Caco-2 (cell line): ENCODE data around the gene NASP. TPM values are rescaled to one million over a fixed set of nuclear protein-coding genes. Genes with fewer than 3 reads are reported as not detected.

Source experiments
- BruUV-seq: library from RNA; stranded (reverse); fragments of 400-500 nt; replicated peaks from 2 replicates; lab custom pipeline; 2021; lab: Mats Ljungman, UMichigan
- CTCF ChIA-PET: fragments of 300-600 bp; sonication (Branson Sonifier 250); formaldehyde crosslinking; loops from one replicate; lab custom pipeline; 2022; ENCODE audit warnings: antibody characterized with exemption; lab: Charles Lee
- POLR2A ChIA-PET: fragments of 300-600 bp; sonication (Branson Sonifier 250); formaldehyde crosslinking; loops from one replicate; lab custom pipeline; 2022; ENCODE audit warnings: antibody characterized with exemption; lab: Charles Lee
- DNase-seq, 2 experiments: peaks; one replicate each; pipeline versions ENCODE4 v3.0.0 to v3.0.0-alpha.2; 2020 to 2022
- H3K27me3 ChIP-seq: replicated peaks from 2 replicates; pipeline ENCODE4 v1.6.0; 2011; ENCODE audit warnings: low read length; ENCODE audit not compliant: control insufficient read depth, insufficient read depth
- H3K36me3 ChIP-seq: 2 replicates; pipeline ENCODE4 v1.5.1; 2011; ENCODE audit warnings: low read length; ENCODE audit not compliant: control insufficient read depth, insufficient read depth
- H3K4me1 ChIP-seq: fragments of 250-450 bp; sonication (Bioruptor Pico); 2 replicates; pipeline ENCODE4 v1.5.1; 2020; ENCODE audit warnings: mild to moderate bottlenecking
- H3K4me3 ChIP-seq: 2 replicates; pipeline ENCODE4 v1.5.1; 2011; ENCODE audit warnings: low read depth, mild to moderate bottlenecking, control low read depth, low read length
- H3K9me3 ChIP-seq: fragments of 250-450 bp; sonication (Bioruptor Pico); 2 replicates; pipeline ENCODE4 v1.5.1; 2020; ENCODE audit warnings: mild to moderate bottlenecking, moderate library complexity
- H3K27ac Mint-ChIP-seq: one replicate; pipeline ENCODE4 v1.8.0; 2022; ENCODE audit warnings: mixed read lengths; ENCODE audit not compliant: unreplicated experiment
- H3K27me3 Mint-ChIP-seq: one replicate; pipeline ENCODE4 v1.8.0; 2022; ENCODE audit warnings: mixed read lengths; ENCODE audit not compliant: insufficient read depth, unreplicated experiment
- H3K36me3 Mint-ChIP-seq: one replicate; pipeline ENCODE4 v1.8.0; 2022; ENCODE audit warnings: mild to moderate bottlenecking, mixed read lengths; ENCODE audit not compliant: insufficient read depth, unreplicated experiment
- H3K4me1 Mint-ChIP-seq: one replicate; pipeline ENCODE4 v1.8.0; 2022; ENCODE audit warnings: low read depth, mixed read lengths; ENCODE audit not compliant: unreplicated experiment
- H3K4me3 Mint-ChIP-seq: one replicate; pipeline ENCODE4 v1.8.0; 2022; ENCODE audit warnings: mild to moderate bottlenecking, moderate library complexity, mixed read lengths; ENCODE audit not compliant: unreplicated experiment
- H3K9me3 Mint-ChIP-seq: one replicate; pipeline ENCODE4 v1.8.0; 2022; ENCODE audit warnings: mixed read lengths; ENCODE audit not compliant: unreplicated experiment
- CTCF ChIP-seq, 2 experiments: fragments of 200-600 bp in 1 of 2; IDR thresholded peaks; 1 replicate in 1 of 2; 2 replicates in 1 of 2; pipeline versions ENCODE4 v1.5.1 to v1.8.0; 2011 to 2022; ENCODE audit warnings: antibody characterized with exemption in 1 of 2, control low read depth in 1 of 2, inconsistent platforms in 1 of 2, low read depth in 1 of 2, low read length in 1 of 2, mild to moderate bottlenecking in 1 of 2, moderate library complexity in 1 of 2; ENCODE audit not compliant: insufficient read depth in 1 of 2, severe bottlenecking in 1 of 2, unreplicated experiment in 1 of 2
- intact Hi-C: fragments of 100-400 bp; cut with micrococcal nuclease; formaldehyde crosslinking; loops from one replicate; pipeline ENCODE4 v1.10.0; 2022; ENCODE audit not compliant: unreplicated experiment
- total RNA-seq: library from RNA; stranded (reverse); gene quantifications from 2 replicates; pipeline ENCODE4 v1.2.3, GENCODE V29; 2022

NASP gene
- total RNA-seq, 1 experiment from 2014 or later: 183 TPM

GRCh38 chr1:45557422-45557944, 26.4 kb upstream of the NASP start:
- peaks cover 2% of the 10 kb centered on the region; the same call in 1 of the 2 replicates for H3K36me3 ChIP-seq
- CTCF ChIA-PET: interaction anchor here (0.7 kb wide), 1 partner anchor 42 kb away, joined by 6 read pairs; no protein-coding TSS in a partner anchor
- no peaks in the 10 kb centered on the region for H3K27me3 ChIP-seq
- peaks cover 55% of the 10 kb centered on the region for H3K36me3 Mint-ChIP-seq
- POLR2A ChIA-PET: no interaction called here
- no peak overlapping the region for H3K4me3 ChIP-seq
- no peaks in the 10 kb centered on the region for H3K4me1 ChIP-seq
- H3K9me3 ChIP-seq: no peaks in the 10 kb centered on the region
- no peak for DNase-seq
- H3K4me3 Mint-ChIP-seq: no peak overlapping the region
- H3K9me3 Mint-ChIP-seq: no peaks in the 10 kb centered on the region
- H3K27ac Mint-ChIP-seq: no peak overlapping the region
- no peak for TF ChIP-seq CTCF (IDR thresholded peaks at IDR 0.05; ENCODE audit: insufficient read depth in 1 of 2, low read depth in 1 of 2, low read length in 1 of 2, severe bottlenecking in 1 of 2, unreplicated experiment in 1 of 2)
- no TSS peak for BruUV-seq
- intact Hi-C loops: no loop called here
- H3K27me3 Mint-ChIP-seq: no peaks in the 10 kb centered on the region
- peaks cover 3% of the 10 kb centered on the region for H3K4me1 Mint-ChIP-seq

DNA sequence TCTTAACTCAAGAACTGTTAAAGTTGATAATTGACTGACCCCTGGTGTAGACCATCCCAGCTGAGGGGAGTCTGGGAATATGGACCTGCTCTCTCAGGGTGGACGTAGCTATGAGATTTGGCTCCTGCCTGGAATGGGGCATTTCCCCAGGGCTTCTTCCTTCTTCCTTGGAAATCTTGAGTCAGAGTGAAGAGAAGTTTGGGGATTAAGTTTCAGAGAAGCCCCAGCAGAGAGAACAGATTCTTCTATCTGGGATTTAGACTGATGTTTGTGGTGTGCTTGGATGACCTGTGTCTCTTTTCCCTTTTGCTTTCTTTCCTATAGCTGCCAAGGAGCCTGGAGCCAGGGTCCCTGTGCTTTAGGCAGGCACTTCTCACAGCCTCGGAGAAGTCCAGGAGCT, 20.0 kb upstream of the NASP start:
- Mint-ChIP-seq H3K27me3 (no peaks in the 10 kb centered on the region), H3K4me1 (no peaks in the 10 kb centered on the region), H3K4me3 (no peak overlapping the region), H3K9me3 (no peaks in the 10 kb centered on the region), H3K36me3 (peaks cover 73% of the 10 kb centered on the region), H3K27ac (no peak overlapping the region)
- Histone ChIP-seq H3K4me1 (no peaks in the 10 kb centered on the region), H3K36me3 (peaks cover 2% of the 10 kb centered on the region; the same call in 1 of the 2 replicates), H3K9me3 (no peaks in the 10 kb centered on the region), H3K27me3 (no peaks in the 10 kb centered on the region), H3K4me3 (no peak overlapping the region)
- intact Hi-C loops: no loop called here
- no TSS peak for BruUV-seq
- TF ChIP-seq CTCF (IDR thresholded peaks at IDR 0.05; ENCODE audit: insufficient read depth in 1 of 2, low read depth in 1 of 2, low read length in 1 of 2, severe bottlenecking in 1 of 2, unreplicated experiment in 1 of 2): no peak
- no peak for DNase-seq
- ChIA-PET CTCF (interaction anchor here (0.7 to 1.5 kb wide), 2 partner anchors 13 to 170 kb away, joined by 3 to 5 read pairs; partner anchors contain the start of gene AKR1A1), POLR2A (interaction anchor here (0.8 kb wide), 1 partner anchor 42 kb away, joined by 3 read pairs; the partner anchor contains the start of gene PRDX1)

- ChIA-PET CTCF (no interaction called here), POLR2A (no interaction called here)
- no peaks in the 10 kb centered on the region for H3K27me3 Mint-ChIP-seq
- H3K4me3 Mint-ChIP-seq: no peak overlapping the region
- H3K36me3 Mint-ChIP-seq: peaks cover 76% of the 10 kb centered on the region
- intact Hi-C loops: no loop called here
- no peaks in the 10 kb centered on the region for H3K9me3 Mint-ChIP-seq
- H3K4me1 Mint-ChIP-seq: no peaks in the 10 kb centered on the region
- no peak for TF ChIP-seq CTCF (IDR thresholded peaks at IDR 0.05; ENCODE audit: insufficient read depth in 1 of 2, low read depth in 1 of 2, low read length in 1 of 2, severe bottlenecking in 1 of 2, unreplicated experiment in 1 of 2)
- no TSS peak for BruUV-seq
- no peaks in the 10 kb centered on the region for H3K27me3 ChIP-seq
- no peak overlapping the region for H3K4me3 ChIP-seq
- no peaks in the 10 kb centered on the region for H3K4me1 ChIP-seq
- no peak for DNase-seq
- no peaks in the 10 kb centered on the region for H3K9me3 ChIP-seq
- H3K36me3 ChIP-seq: 0 out of 2 replicates have a peak, but pooled peaks cover under 1% of the 10 kb centered on the region
- H3K27ac Mint-ChIP-seq: no peak overlapping the region
Measured at GRCh38 chr1:45566722-45567121, 17.1 kb upstream of the NASP start.
